Astrocyte of the cerebellum (primary cell): ENCODE results near the gene SLC25A19.

Experiments used
- DNase-seq: peaks from one replicate; pipeline ENCODE4 v3.0.0-alpha.2; 2011; ENCODE audit warnings: low read depth
- H3K4me3 ChIP-seq: 2 replicates; pipeline ENCODE4 v1.5.1; 2011; ENCODE audit warnings: mild to moderate bottlenecking, low read depth, low read length, moderate library complexity
- in situ Hi-C: cut with HindIII; loops from 2 replicates; pipeline ENCODE4 v1.10.0; 2017; ENCODE audit warnings: low sequenced_read_pairs
- TF ChIP-seq, protein P1 (sequence below): IDR thresholded peaks from 2 replicates; pipeline ENCODE4 v1.5.1; 2012; ENCODE audit warnings: low read length, low read depth, moderate library complexity, mild to moderate bottlenecking; ENCODE audit errors: missing control alignments

The SLC25A19 gene

DNA sequence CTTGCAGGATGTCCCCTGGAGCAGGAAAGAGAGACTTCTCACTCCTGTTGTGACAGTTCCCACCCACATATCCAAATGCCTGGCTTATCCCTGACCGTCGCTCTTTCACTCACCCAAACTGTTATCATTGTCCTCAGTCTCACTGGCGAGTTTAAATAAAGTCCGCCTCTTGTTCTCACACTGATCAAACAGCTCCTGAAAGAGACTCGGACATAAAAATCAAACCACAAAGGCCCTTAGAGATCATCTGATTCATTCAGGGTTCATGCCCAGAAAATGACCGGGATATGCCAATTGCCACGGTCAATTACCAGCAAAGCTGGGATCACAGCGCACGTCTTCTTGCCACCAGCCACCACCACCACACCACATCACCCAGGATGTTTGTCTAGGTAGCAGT is 47.7 kb downstream of the SLC25A19 start:
- no peak for DNase-seq
- H3K4me3 ChIP-seq, result no peak overlapping the region
- TF ChIP-seq, protein P1, sequence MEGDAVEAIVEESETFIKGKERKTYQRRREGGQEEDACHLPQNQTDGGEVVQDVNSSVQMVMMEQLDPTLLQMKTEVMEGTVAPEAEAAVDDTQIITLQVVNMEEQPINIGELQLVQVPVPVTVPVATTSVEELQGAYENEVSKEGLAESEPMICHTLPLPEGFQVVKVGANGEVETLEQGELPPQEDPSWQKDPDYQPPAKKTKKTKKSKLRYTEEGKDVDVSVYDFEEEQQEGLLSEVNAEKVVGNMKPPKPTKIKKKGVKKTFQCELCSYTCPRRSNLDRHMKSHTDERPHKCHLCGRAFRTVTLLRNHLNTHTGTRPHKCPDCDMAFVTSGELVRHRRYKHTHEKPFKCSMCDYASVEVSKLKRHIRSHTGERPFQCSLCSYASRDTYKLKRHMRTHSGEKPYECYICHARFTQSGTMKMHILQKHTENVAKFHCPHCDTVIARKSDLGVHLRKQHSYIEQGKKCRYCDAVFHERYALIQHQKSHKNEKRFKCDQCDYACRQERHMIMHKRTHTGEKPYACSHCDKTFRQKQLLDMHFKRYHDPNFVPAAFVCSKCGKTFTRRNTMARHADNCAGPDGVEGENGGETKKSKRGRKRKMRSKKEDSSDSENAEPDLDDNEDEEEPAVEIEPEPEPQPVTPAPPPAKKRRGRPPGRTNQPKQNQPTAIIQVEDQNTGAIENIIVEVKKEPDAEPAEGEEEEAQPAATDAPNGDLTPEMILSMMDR, result no peak
- in situ Hi-C loops, result no loop called here

DNA sequence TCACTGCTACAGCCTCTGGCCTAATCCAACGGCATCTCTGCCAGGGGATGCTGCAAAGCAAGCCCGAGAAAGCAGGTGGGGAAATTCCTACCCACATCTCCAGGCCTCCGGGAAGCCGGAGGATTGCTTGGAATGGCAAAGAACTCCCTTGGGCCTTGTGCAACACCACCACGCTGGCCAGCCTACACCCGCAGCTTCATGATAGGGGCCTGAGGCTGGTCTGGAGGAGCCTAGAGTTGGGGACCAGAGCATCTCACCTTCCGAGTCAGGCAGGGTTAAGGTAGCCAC is 48.1 kb downstream of the SLC25A19 start:
- DNase-seq, result no peak
- TF ChIP-seq, protein P1, result no peak
- in situ Hi-C loops, result no loop called here

DNA sequence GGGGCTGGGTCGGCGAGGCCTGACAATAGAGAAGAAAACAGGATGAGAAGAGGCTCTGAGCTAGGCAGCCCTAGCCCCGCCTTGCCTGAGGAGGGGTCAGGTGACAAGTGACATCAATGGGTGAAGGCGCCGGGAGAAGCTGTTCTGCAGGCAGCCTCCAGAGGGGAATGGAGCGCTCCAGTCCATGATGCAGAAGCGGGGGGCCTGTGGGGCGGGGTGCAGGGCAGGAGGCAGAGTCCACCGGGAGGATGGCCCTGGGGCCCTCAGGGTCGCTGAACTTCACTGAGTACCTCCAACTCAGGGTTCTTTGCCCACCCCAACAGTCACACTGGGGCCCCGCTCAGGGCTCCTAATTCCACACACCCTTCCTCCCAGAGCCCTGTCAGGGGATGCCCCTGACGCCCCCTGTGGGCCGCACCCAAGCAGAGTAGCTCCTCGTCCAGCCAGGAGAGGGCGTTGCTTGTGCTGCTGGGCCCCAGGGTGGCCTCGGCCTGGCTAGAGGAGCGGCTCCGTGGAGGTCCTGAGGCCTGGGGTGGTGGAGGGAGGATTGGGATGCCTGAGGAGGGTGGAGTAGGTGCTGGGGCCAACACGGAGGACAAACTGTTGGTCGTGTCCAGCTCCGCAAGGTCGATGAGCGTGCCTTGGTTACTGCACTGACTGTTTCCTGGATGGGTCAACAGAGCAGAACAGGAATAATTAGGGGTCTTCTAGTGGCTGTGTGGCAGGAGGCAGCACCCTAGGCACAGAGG is 48.7 kb downstream of the SLC25A19 start:
- TF ChIP-seq, protein P1, result peak; percentile 80
- DNase-seq, result no peak

More for the DNA sequence above, 48.1 kb downstream of the SLC25A19 start:
- H3K4me3 ChIP-seq, result no peak overlapping the region

DNA sequence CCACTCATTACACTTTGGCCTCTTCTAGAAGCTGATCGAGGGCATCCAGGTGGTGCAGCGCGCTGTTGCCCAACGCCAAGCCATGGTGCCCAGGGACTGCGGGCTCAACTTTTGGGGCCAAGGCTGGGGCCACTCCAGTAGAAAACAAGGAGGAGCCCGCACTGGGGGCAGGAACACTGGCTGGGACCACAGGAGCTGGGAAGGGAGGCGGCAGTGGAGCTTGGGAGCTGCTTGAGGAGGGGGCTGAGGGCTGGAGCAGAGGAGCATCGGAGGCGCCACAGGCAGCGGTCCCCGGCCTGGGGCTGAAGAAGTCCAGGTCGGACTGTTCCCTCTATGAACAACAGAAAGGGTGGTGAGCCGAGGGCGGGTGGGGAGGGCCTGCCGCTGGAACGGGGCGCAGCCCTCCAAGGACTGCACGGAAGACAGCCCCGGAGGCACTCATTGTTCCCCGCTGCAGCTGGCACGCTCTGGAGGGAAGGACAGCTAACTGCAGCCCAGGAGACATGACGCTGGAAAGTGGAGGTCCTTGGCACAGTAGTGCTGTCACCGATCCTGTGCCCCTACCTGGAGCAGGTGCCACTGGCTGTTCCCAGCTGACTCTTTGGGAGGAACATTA is 49.3 kb downstream of the SLC25A19 start:
- DNase-seq, result no peak
- TF ChIP-seq, protein P1, result no peak
- in situ Hi-C loops, result no loop called here
- H3K4me3 ChIP-seq, result no peak overlapping the region

More for the DNA sequence above, 48.7 kb downstream of the SLC25A19 start:
- no peak overlapping the region for H3K4me3 ChIP-seq
- in situ Hi-C loops, result no loop called here

DNA sequence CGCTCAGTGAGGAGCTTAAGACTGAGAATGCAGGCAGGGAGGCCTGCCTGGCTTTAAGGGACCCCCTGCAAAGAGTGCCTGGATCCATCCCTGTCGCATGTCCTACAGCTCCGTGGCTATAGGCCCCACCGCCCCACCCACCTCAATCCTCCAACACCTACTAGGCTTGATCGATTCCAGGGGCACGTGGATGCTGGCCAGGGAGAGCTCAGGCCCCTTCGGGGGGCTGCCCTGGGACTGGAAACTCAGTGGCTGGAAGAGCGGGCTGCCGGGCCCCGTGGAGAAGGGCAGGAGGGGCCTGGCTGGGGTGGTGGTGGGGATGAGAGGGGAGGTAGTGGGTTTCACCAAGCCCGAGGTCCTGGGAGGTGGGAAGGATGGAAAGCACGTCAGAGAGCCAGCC is 50.0 kb downstream of the SLC25A19 start:
- in situ Hi-C loops, result no loop called here
- TF ChIP-seq, protein P1, result no peak
- DNase-seq, result no peak

DNA sequence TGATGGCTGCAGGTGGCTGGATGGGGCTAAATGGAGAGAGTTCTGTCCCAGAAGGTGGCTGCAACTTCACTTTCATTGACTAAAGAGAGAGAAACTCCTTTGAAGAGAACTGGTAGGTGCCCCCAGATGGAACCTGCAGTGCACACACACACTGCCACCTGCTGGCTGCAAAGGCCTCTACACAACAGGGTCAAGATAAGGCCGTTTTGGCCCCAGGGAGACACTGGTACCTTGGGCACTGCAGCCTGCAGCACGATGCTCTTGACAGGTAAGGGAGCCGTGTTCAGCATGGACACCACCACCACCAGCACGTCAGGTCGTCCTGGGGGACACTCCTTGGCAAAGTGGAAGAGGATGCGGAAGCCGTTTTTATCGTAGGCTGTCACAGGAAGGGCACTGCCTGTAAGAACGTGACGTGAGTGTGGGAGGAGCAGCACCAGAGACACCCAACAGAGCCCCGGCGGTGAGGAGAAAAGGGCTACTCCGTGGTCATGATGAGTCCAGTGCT is 50.5 kb downstream of the SLC25A19 start:
- H3K4me3 ChIP-seq, result no peak overlapping the region
- TF ChIP-seq, protein P1, result peak; percentile 93
- DNase-seq, result peak; percentile 33
- in situ Hi-C loops, result no loop called here

More for the DNA sequence above, 50.0 kb downstream of the SLC25A19 start:
- H3K4me3 ChIP-seq, result no peak overlapping the region
